H1 (cell line): ENCODE results near the gene HIPK2. TPM values are rescaled to one million over a fixed set of nuclear protein-coding genes. Genes with fewer than 3 reads are reported as not detected.

Experiments
- ATF2 ChIP-seq: IDR thresholded peaks from 2 replicates; pipeline ENCODE4 v1.6.1; 2012; ENCODE audit warnings: low read length, inconsistent platforms
- CHD7 ChIP-seq: fragments of 300-600 bp; sonication (generic); IDR thresholded peaks from 2 replicates; pipeline ENCODE4 v1.7.1; 2012; ENCODE audit warnings: low read length, moderate library complexity, mild to moderate bottlenecking, inconsistent platforms; ENCODE audit not compliant: insufficient replicate concordance
- EP300 ChIP-seq, 2 experiments: IDR thresholded peaks; 1 replicate in 1 of 2; 2 replicates in 1 of 2; pipeline ENCODE4 v1.6.1; 2011 to 2012; ENCODE audit warnings: low read depth in 2 of 2, low read length in 2 of 2, mild to moderate bottlenecking in 2 of 2, borderline replicate concordance in 1 of 2, inconsistent platforms in 1 of 2, moderate library complexity in 1 of 2
- PHF8 ChIP-seq: fragments of 200-600 bp; sonication (generic); conservative IDR thresholded peaks from 2 replicates; pipeline ENCODE4 v1.7.1; 2012; ENCODE audit warnings: low read depth, mild to moderate bottlenecking, inconsistent platforms, low read length, moderate library complexity
- SIN3A ChIP-seq, 2 experiments: IDR thresholded peaks in 1 of 2; conservative IDR thresholded peaks in 1 of 2; 2 replicates each; pipeline ENCODE4 v1.6.1; 2011 to 2012; ENCODE audit warnings: low read length in 2 of 2, improper control_type of control experiment in 1 of 2, low read depth in 1 of 2, mild to moderate bottlenecking in 1 of 2
- polyA plus RNA-seq, 7 experiments: library from polyadenylated mRNA; depleted of rRNA in 3 of 7; stranded (reverse) in 5 of 7; unstranded in 2 of 7; fragments of >200 nt in 5 of 7; fragments of 200-250 nt in 2 of 7; gene quantifications; 1 replicate in 5 of 7; 2 replicates in 1 of 7; 4 replicates in 1 of 7; pipeline versions ENCODE4 v1.2.1 to v1.2.3, GENCODE V29; 2011 to 2013; ENCODE audit warnings: missing spikeins in 2 of 7, mixed read lengths in 2 of 7
- total RNA-seq: library from RNA; stranded (reverse); fragmentation: NEBNext Ultra II Directional; extraction: Animal tissue kit (Norgen Biotek cat#: 25700); gene quantifications from 2 replicates; pipeline ENCODE4 v1.2.1, GENCODE V29; 2021

HIPK2 gene
- total and polyA plus RNA-seq, 2 of the 8 experiments (the other 6 are each of a cell fraction or from before 2014, with no cell fraction given): 8.3 to 24.3 TPM

- TF ChIP-seq CHD7: no peak
- no peak for TF ChIP-seq SIN3A (conservative IDR thresholded peaks at IDR 0.05 in 1 of 2, IDR thresholded peaks at IDR 0.05 in 1 of 2; ENCODE audit: low read depth in 1 of 2, low read length in 2 of 2)
- no peak for TF ChIP-seq PHF8
- TF ChIP-seq EP300 (IDR thresholded peaks at IDR 0.05; ENCODE audit: borderline replicate concordance in 1 of 2, low read depth in 2 of 2, low read length in 2 of 2): no peak
- no peak for TF ChIP-seq ATF2
Observed at GRCh38 chr7:139676390-139676789, 101.4 kb downstream of the HIPK2 start (continued).
